Vagina (tissue), 2 donors: Measurements from ENCODE around the gene FAM177A1. TPM values are rescaled to one million over a fixed set of nuclear protein-coding genes. Genes with fewer than 3 reads are reported as not detected.

Source experiments
- DNase-seq, 2 donors: peaks; one replicate each; pipeline ENCODE4 v3.0.0-alpha.2; 2017; ENCODE audit errors: extremely low spot score in 2 of 2
- H3K27ac ChIP-seq: fragments of 200-600 bp; sonication (generic); one replicate; pipeline ENCODE4 v1.5.1; 2019
- H3K27me3 ChIP-seq: fragments of 200-600 bp; sonication (generic); one replicate; pipeline ENCODE4 v1.5.1; 2019
- H3K36me3 ChIP-seq, 2 donors: fragments of 200-600 bp; sonication (generic); one replicate each; pipeline ENCODE4 v1.5.1; 2017 to 2019
- H3K4me1 ChIP-seq: fragments of 200-600 bp; sonication (generic); one replicate; pipeline ENCODE4 v1.5.1; 2019
- H3K4me3 ChIP-seq, 2 donors: fragments of 200-600 bp; sonication (generic); 1 replicate in 1 of 2; 2 replicates in 1 of 2; pipeline ENCODE4 v1.5.1; 2016 to 2019
- H3K9me3 ChIP-seq: fragments of 200-600 bp; sonication (generic); one replicate; pipeline ENCODE4 v1.5.1; 2019
- POLR2A ChIP-seq, 2 donors: fragments of 450-650 bp; IDR thresholded peaks; one replicate each; pipeline ENCODE4 v1.6.1; 2017; ENCODE audit warnings: antibody characterized with exemption in 2 of 2, mild to moderate bottlenecking in 2 of 2, moderate library complexity in 2 of 2
- POLR2AphosphoS5 ChIP-seq, 2 donors: sonication (generic); formaldehyde crosslinking; IDR thresholded peaks; one replicate each; pipeline ENCODE4 v1.9.0; 2017; ENCODE audit warnings: antibody characterized with exemption in 2 of 2, mild to moderate bottlenecking in 2 of 2, low read depth in 1 of 2; ENCODE audit not compliant: insufficient read depth in 1 of 2
- intact Hi-C: fragments of 100-400 bp; cut with DNase I; formaldehyde crosslinking; loops from one replicate; pipeline ENCODE4 v1.15.1; 2023
- total RNA-seq: library from RNA; depleted of rRNA; stranded (reverse); fragments of >200 nt; gene quantifications from one replicate; pipeline ENCODE4 v1.2.3, GENCODE V29; 2016
- TF ChIP-seq, protein P1 (sequence below), 3 experiments: fragments of 450-650 bp in 2 of 3; fragments of 200-600 bp in 1 of 3; sonication (generic) in 1 of 3; IDR thresholded peaks; one replicate each; pipeline ENCODE4 v1.5.1; 2017 to 2019; ENCODE audit warnings: antibody characterized with exemption in 3 of 3, mild to moderate bottlenecking in 2 of 3, moderate library complexity in 2 of 3

Gene FAM177A1
- total RNA-seq, 1 donor from 2014 or later: 41.3 TPM

DNA sequence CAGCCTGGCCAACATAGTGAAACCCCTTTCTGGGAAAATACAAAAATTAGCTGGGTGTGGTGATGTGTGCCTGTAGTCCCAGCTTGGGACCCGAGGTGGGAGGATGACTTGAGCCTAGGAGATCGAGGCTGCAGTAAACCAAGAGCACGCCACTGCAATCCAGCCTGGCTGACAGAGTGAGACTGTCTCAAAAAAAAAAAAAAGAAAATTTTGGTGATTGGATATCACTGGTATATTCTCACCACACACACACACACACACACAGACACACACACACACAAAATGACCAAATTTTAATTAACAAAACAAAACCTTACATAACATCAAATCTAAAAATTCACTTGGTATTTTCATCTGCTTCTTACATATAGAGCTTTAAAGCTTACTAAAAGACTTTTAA is 3.4 kb upstream of the FAM177A1 start:
- peaks cover 9% of the 10 kb centered on the region for H3K4me1 ChIP-seq
- intact Hi-C loops: loop anchor here (10.0 kb wide), 1 partner anchor 252 kb away; the partner anchor contains the start of gene PSMA6
- no peak for TF ChIP-seq POLR2AphosphoS5 (IDR thresholded peaks at IDR 0.05; ENCODE audit: insufficient read depth in 1 of 2, low read depth in 1 of 2)
- TF ChIP-seq, protein P1, sequence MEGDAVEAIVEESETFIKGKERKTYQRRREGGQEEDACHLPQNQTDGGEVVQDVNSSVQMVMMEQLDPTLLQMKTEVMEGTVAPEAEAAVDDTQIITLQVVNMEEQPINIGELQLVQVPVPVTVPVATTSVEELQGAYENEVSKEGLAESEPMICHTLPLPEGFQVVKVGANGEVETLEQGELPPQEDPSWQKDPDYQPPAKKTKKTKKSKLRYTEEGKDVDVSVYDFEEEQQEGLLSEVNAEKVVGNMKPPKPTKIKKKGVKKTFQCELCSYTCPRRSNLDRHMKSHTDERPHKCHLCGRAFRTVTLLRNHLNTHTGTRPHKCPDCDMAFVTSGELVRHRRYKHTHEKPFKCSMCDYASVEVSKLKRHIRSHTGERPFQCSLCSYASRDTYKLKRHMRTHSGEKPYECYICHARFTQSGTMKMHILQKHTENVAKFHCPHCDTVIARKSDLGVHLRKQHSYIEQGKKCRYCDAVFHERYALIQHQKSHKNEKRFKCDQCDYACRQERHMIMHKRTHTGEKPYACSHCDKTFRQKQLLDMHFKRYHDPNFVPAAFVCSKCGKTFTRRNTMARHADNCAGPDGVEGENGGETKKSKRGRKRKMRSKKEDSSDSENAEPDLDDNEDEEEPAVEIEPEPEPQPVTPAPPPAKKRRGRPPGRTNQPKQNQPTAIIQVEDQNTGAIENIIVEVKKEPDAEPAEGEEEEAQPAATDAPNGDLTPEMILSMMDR (IDR thresholded peaks at IDR 0.05): no peak
- no peak for TF ChIP-seq POLR2A (IDR thresholded peaks at IDR 0.05)
- no peak overlapping the region for H3K4me3 ChIP-seq
- H3K27ac ChIP-seq: no peak overlapping the region
- no peaks in the 10 kb centered on the region for H3K36me3 ChIP-seq
- no peaks in the 10 kb centered on the region for H3K9me3 ChIP-seq
- DNase-seq: no peak
- H3K27me3 ChIP-seq: no peaks in the 10 kb centered on the region

DNA sequence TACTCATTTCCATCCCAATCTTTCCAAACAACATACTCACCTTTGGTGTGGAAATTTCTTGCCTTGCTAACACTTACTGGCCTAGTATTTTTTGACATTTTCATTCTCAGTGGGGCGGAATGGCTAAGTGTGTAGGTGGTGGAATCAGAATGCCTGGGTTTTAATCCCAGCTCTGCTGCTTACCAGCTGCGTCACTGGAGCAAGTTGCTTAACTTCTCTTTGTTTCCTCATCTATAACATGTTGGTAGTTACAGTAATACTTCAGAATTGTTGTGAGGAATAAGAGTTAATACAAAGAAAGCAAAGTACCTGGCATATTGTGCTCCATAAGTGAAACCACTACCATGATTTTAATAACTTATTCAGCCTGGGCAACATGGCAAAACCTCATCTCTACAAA is 3.0 kb upstream of the FAM177A1 start:
- Histone ChIP-seq H3K4me3 (no peak overlapping the region), H3K4me1 (peaks cover 13% of the 10 kb centered on the region), H3K36me3 (no peaks in the 10 kb centered on the region), H3K27ac (no peak overlapping the region), H3K27me3 (no peaks in the 10 kb centered on the region), H3K9me3 (no peaks in the 10 kb centered on the region)
- DNase-seq: no peak
- intact Hi-C loops: loop anchor here (10.0 kb wide), 1 partner anchor 252 kb away; the partner anchor contains the start of gene PSMA6
- TF ChIP-seq POLR2AphosphoS5 (IDR thresholded peaks at IDR 0.05; ENCODE audit: insufficient read depth in 1 of 2, low read depth in 1 of 2): no peak
- TF ChIP-seq, protein P1 (IDR thresholded peaks at IDR 0.05): no peak
- TF ChIP-seq POLR2A (IDR thresholded peaks at IDR 0.05): no peak

DNA sequence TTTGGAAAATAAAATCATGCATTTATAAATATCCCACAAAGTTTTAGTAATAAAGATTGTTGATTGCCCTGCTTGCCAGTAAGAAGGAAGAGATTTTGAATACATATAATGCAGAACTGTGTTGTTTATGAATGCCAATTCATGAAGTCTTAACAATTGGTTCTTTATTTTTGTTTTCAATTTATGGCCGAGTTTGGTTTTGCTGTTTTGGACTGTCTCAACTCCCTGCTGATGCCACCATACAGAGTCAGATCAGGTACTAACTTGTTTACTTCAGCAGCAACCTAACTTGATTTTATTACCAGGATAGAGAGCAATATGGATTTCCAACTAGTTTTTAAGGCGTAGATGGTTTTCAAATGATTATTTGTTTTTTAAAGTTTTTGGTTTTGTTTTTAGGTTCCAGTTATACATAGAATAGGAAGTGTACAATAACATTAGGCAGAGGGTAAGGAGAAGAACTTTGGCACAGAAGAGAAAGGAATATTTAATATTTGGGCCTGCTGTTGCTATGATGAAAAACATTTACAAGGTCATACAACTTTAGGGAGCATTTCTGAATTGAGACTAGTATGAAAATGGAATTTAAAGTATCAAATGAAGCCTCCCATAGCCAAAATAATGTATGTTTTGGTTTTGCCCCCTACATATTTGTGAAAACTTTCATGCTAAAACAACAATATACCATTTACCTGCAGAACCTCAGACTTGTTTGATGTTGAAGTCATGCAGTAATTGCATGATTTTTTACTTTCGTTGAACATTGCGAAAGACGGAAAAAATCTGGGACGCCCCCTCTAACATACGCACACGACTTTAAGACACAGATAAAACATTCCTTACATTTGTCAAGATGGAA is 904 bp upstream of the FAM177A1 start:
- no peak for DNase-seq
- H3K27me3 ChIP-seq: no peaks in the 10 kb centered on the region
- TF ChIP-seq, protein P1 (IDR thresholded peaks at IDR 0.05): no peak
- TF ChIP-seq POLR2AphosphoS5 (IDR thresholded peaks at IDR 0.05; ENCODE audit: insufficient read depth in 1 of 2, low read depth in 1 of 2): no peak
- no peak for TF ChIP-seq POLR2A (IDR thresholded peaks at IDR 0.05)
- H3K9me3 ChIP-seq: no peaks in the 10 kb centered on the region
- no peaks in the 10 kb centered on the region for H3K36me3 ChIP-seq
- intact Hi-C loops: loop anchor here (5.0 to 10.0 kb wide), 3 partner anchors 77 to 250 kb away; partner anchors contain the start of genes BAZ1A, PPP2R3C, PRORP and PSMA6
- peak overlapping the region; percentile 88 for H3K27ac ChIP-seq
- H3K4me1 ChIP-seq: peaks cover 22% of the 10 kb centered on the region
- H3K4me3 ChIP-seq: peak overlapping the region; percentile 77 to 79

DNA sequence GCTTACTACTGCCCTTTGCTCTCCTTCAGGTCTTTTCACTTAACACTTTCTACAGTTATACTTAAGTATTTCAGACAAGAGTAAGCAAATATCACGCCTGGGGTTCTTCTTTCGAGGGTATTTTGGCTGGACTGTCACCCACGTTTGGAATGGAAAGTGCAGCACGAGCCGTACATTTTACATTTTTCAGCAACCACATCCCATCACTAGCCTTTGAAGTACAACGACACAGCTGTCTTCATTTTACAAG is 349 bp upstream of the FAM177A1 start:
- Histone ChIP-seq H3K27ac (peak overlapping the region; percentile 88), H3K4me3 (peak overlapping the region; percentile 77 to 79), H3K36me3 (no peaks in the 10 kb centered on the region), H3K27me3 (no peaks in the 10 kb centered on the region), H3K9me3 (no peaks in the 10 kb centered on the region), H3K4me1 (peaks cover 27% of the 10 kb centered on the region)
- intact Hi-C loops: loop anchor here (2.0 to 10.0 kb wide), 4 partner anchors 63 to 249 kb away; partner anchors contain the start of genes BAZ1A, PPP2R3C, PRORP and PSMA6
- DNase-seq: no peak
- TF ChIP-seq POLR2AphosphoS5 (IDR thresholded peaks at IDR 0.05; ENCODE audit: insufficient read depth in 1 of 2, low read depth in 1 of 2) (no peak), POLR2A (IDR thresholded peaks at IDR 0.05) (peak in 1 of 2 donors; percentile 41)

DNA sequence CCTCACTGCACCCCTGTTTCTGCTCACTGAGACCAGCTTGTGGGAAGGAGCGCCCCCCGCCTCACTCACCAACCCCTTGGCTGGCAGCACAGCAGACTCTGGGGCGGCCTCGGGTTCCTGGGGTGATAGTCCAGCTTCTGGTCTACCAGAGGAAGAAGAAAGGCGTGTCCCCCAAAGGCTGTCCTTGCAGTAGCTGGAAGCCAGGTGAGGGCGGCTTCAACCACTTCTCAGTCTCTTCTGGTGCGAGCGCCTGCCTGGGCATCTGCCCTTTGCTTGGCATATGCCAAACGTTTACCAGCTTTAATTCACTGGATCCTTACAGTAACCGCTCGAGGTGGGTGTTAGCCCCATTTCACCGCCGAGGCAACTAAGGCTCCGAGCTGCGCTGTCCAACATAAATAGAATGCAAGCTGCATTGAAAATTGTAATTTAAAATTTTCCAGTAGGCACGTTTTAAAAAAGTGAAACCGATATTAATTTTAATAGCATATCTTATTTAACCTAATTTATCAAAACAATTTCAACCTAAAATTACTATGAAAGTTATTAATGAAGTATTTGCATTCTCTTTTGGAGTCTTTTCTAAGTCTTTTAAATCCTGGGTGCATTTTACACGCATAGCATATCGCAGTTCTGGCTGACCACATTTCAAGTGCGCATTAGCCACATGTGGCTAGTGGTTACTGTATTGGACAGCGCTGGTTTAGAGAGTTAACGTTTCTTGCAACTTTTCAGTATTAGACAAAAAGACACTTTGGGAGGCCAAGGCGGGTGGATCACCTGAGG is 872 bp downstream of the FAM177A1 start:
- H3K27me3 ChIP-seq: no peaks in the 10 kb centered on the region

More for the DNA sequence above, 872 bp downstream of the FAM177A1 start:
- Histone ChIP-seq H3K27ac (peak overlapping the region; percentile 88), H3K4me1 (peaks cover 31% of the 10 kb centered on the region), H3K36me3 (no peaks in the 10 kb centered on the region), H3K9me3 (no peaks in the 10 kb centered on the region), H3K4me3 (peak overlapping the region; percentile 77 to 79)
- no peak for TF ChIP-seq POLR2AphosphoS5 (IDR thresholded peaks at IDR 0.05; ENCODE audit: insufficient read depth in 1 of 2, low read depth in 1 of 2)
- intact Hi-C loops: loop anchor here (2.0 to 10.0 kb wide), 4 partner anchors 64 to 248 kb away; partner anchors contain the start of genes BAZ1A, PPP2R3C, PRORP and PSMA6
- DNase-seq: peak in 1 of 2 donors; percentile 91
